GM18861 (cell line): ENCODE data around the gene LLPH.
"Not testable (repeated sequence)": the region's sequence is repeated elsewhere in the genome, so short reads cannot be mapped to it uniquely, and the experiment has no call there.

ENCODE experiments used
- ATAC-seq: cut with Tn5 transposase; IDR thresholded peaks from one replicate; pipeline ENCODE4 v1.9.1; 2021; ENCODE audit not compliant: unreplicated experiment

Gene LLPH

GRCh38 chr12:66130267-66131066 lies at the start of gene LLPH:
Gene LLPH (minus strand): TSS chr12:66130750. CDS start chr12:66129106, 1,644 bp downstream.
- ATAC-seq: peak; percentile 99

- ATAC-seq: no peak
These were observed 45.8 kb upstream of the LLPH start for GRCh38 chr12:66176105-66176900.

DNA sequence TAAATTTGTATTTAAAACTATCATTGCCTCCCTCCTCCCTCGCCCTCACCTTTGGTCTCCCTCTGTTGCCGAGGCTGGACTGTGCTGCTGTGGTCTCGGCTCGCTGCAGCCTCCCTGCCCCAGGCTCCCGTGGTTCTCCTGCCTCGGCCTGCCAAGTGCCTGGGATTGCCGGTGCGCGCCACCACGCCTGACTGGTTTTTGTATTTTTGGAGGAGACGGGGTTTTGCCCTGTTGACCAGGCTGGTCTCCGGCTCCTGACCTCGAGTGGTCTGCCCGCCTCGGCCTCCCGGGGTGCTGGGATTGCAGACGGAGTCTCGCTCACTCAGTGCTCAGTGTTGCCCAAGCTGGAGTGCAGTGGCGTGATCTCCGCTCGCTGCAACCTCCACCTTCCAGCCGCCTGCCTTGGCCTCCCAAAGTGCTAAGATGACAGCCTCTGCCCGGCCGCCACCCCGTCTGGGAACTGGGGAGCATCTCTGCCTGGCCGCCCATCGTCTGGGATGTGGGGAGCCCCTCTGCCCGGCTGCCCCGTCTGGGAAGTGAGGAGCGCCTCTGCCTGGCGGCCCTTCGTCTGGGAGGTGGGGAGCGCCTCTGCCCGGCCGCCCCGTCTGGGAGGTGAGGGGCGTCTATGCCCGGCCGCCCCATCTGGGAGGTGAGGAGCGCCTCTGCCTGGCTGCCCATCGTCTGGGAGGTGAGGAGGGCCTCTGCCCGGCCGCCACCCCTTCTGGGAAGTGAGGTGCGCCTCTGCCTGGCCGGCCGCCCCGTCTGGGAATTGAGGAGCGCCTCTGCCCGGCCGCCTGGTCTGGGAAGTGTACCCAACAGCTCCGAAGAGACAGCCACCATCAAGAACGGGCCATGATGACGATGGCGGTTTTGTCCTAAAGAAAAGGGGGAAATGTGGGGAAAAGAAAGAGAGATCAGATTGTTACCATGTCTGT lies 44.1 kb upstream of the LLPH start:
- ATAC-seq: not testable (repeated sequence)

DNA sequence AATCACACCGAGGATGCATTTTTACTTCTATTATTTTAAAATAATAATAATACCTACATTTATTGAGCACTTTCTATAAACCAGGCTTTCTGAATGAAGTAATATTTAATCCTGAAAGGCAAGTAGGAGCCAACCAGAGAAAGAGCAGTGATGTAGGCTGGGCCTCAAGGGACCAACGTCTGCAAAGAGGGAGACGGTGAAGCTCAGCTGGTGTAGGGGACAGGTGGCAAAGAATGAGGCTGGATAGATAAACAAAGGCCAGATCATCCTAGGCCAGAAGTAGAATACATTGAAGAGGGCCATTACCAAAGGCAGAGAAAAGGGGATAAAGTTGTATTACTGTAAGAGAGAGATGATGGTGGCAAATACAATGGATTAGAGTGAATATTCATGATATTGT lies 40.1 kb upstream of the LLPH start:
- no peak for ATAC-seq

GRCh38 chr12:66169221-66170170 lies 38.9 kb upstream of the LLPH start, which contains the start of gene TMBIM4:
Gene TMBIM4 (minus strand): TSS chr12:66169996. CDS start chr12:66169951, 45 bp downstream.
- peak; percentile 79 for ATAC-seq

GRCh38 chr12:66168410-66168809 lies 37.9 kb upstream of the LLPH start:
- ATAC-seq: no peak

DNA sequence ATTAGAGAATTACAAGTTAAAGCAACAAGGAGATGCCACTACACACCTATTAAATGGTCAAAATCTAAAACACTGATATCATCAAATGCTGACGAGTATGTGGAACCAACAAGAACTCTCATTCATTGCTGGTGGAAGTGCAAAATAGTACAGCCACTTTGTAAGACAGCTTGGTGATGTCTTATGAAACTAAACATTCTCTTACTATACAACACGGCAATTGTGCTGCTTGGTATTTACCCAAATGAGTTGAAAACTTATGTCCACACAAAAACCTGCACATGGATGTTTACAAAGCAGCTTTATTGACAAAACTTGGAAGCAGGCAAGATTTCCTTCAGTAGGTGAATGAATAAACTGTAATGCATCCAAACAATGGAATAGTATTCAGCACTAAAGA lies 36.0 kb upstream of the LLPH start:
- ATAC-seq: no peak

DNA sequence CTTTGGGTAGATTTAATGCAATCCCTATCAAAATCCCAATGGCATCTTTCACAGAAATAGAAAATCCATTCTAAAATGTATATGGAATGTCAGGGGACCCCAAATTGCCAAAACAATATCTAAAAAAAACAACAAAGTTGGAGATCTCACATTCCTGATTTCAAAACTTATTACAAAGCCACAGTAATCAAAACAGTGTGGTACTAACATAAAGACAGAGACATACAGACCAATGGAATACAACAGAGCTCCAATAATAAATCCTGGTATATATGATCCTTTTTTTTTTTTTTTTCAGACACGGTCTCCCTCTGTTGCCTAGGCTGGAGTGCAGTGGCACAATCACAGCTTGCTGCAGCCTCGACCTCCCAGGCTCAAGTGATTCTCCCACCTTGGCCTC lies 34.6 kb upstream of the LLPH start:
- ATAC-seq: no peak

DNA sequence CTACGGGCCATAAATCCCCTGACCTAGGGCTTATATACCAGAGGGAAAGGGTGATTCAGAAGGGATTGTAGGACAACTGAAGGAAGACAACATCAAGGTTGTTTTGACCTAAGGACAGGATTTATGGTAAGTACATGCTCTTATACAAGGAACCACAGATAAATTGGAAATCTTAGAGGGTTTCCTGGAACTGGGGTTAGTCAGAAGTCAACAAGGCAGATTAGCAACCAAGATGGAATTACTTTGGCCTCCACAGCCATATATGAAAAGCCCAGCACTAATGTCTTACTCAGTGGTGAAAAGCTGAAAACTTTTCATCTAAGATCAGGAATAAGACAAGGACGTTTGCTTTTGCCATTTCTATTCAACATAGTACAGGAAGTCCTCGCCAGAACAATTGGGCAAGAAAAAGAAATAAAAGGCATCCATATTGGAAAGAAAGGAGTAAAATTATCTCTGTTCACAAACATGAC lies 33.8 kb upstream of the LLPH start:
- no peak for ATAC-seq

DNA sequence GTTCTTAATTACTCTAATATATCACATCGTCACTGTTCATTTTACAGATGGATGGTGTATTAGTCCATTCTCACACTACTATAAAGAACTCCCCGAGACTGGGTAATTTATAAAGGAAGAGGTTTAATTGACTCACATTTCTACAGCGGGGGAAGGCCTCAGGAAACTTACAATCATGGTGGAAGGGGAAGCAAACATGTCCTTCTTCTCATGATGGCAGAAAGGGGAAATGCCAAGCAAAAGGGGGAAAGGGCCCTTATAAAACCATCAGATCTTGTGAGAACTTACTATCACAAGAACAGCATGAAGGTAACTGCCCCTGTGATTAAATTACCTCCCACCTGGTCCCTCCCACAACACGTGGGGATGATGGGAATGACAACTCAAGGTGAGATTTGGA lies 32.7 kb upstream of the LLPH start:
- ATAC-seq: no peak

GRCh38 chr12:66162701-66163100 lies 32.2 kb upstream of the LLPH start:
- ATAC-seq: no peak

DNA sequence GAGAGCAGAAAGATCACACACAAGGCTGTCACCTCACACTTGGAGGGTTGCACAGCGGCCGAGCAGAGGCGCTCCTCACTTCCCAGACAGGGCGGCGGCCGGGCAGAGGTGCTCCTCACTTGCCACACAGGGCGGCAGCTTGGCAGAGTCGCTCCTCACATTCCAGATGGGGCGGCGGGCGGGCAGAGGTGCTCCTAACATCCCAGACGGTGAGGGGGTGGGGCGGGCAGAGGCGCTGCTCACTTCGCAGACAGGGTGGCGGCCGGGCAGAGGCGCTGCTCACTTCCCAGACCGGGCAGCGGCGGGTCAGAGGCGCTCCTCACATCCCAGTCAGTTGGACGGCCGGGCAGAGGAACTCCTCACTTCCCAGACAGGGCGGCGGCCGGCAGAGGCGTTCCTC lies 30.2 kb upstream of the LLPH start:
- no peak for ATAC-seq

DNA sequence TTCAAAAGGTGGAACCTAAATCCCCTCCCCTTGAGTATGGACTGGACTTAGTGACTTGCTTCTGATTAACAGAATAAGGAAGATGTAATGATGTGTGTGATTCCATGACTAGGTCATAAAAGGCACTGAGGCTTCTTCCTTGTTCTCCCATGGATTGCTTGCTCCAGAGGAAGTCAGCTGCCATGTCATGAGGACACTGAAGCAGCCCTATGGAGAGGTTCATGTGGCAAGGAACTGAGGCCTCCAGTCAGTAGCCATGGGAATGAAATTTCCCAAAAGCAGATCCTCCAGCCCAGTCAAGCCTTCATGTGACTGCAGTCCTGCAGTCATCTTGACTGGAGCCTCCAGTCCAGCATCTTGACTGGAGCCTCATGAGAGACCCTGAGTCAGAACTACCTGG lies 28.6 kb upstream of the LLPH start:
- no peak for ATAC-seq

GRCh38 chr12:66156654-66157053 lies 26.1 kb upstream of the LLPH start:
- ATAC-seq: no peak

DNA sequence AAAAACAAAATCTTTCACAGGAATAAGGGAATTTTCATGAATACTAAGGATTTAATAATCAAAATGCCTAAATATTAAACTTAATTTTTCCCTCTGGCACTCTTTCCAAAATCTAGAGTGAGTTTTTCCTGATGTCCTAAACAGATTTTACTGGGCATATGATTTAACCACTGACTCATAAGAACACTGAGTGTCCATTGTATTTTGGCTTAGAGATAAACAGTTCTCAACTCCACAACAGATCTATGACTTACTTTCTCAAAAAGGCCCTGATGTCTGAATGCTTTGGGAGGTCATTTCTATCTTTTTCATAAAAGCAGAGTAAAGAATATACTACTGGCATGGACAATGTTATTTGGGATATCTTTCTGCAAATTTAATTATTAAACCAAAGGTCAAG lies 24.2 kb upstream of the LLPH start:
- no peak for ATAC-seq

GRCh38 chr12:66152732-66153131 lies 22.2 kb upstream of the LLPH start:
- no peak for ATAC-seq

DNA sequence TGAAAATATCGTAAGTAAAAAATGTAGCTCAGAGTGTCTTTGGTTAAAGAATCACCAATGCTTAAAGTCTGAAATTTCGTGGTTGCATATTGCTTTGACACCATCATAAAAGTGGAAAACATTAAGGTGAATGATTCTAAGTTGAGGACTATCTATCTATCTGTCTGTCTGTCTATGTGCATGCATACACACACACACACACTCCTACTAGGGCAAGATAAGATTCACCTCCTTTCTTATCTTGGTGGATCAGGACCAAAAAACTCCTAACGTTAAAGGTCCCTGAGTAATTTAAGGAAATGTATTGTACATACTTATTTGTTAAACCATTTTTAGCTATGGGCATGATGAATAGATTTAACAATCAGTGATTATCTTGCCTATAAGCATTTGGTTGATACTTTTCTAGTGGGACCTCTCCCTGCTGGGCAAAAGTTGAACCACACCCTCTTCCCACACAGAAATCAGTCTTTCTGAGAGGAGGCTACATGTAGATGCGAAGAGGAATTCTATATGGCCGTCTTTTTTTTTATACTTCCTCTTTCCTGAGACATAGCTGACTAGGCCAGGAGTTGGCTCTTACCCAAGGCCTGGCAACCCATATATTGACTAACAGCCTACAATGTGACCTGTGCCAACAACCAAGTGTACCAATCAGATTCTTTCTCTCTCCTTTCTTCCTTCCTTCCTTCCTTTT lies 19.3 kb upstream of the LLPH start:
- ATAC-seq: no peak

DNA sequence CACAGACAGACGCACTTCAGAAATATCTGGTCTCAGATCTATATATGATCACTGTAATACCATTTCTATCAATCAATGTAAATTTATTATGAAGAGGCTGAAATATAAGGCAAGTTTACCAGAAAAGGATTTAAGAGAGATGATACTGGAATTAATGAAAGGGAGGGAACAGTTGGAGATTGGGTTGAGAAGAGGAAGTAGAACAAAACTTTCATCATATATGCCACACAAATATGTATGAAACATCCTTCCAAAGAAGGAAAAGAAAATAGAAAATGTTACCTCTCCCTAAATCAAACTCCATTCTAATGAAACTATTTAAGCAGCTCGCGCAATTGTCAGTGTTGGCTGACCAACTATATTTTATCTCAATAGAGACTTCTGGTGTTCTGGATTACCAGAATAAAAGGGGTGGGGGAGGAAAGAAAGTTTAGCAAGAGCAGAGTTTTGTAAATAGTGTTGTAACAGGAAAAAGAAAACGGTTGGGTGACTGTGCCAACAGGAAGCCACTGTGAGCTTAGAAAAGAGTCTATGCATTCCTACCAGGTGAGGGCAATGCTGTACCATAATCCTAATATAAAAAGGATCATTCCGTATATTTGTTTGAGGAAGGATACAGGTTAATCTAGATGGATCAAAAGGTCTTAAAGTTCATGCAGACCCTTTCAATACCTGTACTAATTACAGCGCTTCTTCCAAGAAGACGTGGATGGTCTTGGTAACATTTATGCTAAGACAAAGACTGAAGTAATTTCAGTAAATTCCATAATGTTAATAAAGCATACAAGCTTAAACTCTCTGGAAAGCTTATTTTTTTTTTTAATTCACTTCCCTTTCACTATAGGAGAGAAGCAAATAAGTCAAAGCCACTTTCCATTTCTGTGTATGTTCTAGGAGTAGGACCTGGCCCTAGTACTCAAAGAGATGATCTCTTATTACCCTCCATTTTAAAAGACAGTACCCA lies 14.5 kb upstream of the LLPH start:
- no peak for ATAC-seq
